HG03378 (cell line): Measurements from ENCODE around the gene TUBB4B.
"Not testable (repeated sequence)": the region's sequence is repeated elsewhere in the genome, so short reads cannot be mapped to it uniquely, and the experiment has no call there.

Experiments
- ATAC-seq: cut with Tn5 transposase; IDR thresholded peaks from one replicate; pipeline ENCODE4 v1.9.1; 2021; ENCODE audit warnings: mild to moderate bottlenecking, moderate library complexity; ENCODE audit not compliant: unreplicated experiment

Gene TUBB4B

DNA sequence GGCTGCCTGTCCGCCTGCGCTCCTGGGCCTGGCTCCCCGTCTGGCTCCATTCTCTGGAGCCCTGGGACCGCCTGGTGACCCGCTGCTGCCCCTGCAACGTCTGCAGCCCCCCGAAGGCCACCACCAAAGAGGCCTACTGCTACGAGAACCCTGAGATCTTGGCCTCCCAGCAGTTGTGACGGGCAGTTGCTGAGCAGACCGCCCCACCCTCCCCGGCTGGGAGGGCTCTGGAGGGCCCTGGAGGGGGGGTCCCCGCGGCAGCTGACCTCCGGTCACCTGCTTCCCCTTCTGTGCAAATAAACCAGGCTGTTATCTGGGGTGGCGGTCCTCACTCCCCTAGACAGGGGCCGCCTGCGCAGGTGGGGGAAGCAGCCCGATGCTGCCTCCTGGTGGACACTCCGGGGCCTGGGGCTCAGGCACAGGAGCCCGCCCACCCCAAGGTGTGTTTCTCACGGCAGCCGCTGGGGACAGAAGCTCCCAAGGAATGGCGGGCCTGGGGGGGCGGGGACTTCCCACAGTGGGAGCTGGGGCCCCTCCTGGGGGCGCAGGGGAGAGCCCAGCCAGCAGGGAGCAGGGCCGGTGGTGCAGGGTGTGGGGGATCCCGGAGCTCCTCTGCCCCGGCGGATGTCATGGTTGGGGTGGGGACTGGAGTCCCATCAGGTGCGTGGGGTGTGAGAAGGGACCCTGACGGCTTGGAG is 4.7 kb upstream of the TUBB4B start:
- ATAC-seq, result no peak

DNA sequence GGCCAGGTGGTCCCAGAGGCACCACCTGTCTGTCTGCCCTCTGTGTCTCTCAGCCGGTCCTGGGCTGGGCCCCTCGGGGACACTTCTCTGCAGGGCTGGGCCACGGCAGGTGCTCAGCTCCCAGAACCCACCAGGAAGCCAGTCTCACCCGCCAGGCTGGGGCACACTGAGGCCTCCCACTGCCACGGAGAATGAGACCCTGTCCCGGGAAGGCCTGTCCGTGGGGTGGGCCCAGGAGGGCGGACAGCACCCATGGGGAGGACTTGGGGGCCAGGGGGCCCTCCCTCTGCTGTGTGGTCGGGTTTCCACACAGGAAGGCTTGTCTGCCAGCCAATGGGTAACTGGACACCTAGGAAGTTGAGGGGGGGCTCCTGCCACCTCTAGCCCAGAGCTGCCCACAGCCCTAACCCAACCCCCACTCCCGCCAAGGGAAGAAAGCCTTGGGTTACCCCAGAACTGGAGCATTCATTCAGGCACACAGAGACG is 4.1 kb upstream of the TUBB4B start:
- ATAC-seq, result no peak

DNA sequence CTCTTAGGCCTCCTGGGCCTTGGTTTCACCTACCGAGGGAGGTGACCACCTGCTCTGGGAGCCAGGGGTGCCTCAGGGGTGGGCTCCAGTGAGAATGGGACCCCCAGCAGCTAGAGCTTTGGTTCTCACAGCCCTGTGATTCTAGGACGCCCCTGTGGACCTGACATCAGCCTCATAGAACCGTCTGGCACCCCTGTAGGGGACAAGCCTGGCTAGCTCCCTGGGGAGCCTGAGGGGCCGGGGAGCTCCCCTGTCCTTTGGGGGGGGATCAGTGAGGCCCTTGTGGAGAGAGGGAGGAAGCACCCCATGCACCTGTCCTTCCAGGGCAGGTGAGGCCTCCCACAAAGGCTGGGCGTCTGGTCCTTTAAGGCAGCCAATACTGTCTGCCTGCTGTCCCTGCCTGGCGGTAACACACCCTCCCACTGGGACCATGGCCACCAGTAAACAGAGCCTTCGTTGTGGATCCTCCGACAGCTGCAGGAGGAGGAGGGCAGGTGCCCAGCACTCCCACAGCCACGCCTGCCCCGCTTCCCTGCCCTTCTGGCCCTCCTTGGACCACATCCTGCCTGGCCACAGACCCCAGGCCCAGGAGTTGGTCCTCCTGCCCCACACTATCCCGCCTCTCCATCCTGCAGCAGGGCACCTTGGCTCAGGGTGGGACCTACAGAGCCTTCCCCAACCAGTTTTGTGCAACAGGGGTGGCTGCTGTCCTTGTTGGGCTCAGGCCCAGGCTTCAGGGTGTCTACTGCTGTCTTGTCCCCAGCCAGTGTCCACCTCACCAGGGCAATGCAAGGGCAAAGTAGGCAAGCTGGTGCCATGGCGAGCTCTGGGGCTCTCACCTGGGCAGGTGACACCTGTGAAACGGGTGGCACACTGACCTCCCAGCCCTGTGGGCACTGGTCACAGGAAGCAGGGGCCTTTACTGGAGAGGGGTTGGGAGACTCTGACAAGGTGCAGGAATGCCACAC is 3.0 kb upstream of the TUBB4B start:
- no peak for ATAC-seq

DNA sequence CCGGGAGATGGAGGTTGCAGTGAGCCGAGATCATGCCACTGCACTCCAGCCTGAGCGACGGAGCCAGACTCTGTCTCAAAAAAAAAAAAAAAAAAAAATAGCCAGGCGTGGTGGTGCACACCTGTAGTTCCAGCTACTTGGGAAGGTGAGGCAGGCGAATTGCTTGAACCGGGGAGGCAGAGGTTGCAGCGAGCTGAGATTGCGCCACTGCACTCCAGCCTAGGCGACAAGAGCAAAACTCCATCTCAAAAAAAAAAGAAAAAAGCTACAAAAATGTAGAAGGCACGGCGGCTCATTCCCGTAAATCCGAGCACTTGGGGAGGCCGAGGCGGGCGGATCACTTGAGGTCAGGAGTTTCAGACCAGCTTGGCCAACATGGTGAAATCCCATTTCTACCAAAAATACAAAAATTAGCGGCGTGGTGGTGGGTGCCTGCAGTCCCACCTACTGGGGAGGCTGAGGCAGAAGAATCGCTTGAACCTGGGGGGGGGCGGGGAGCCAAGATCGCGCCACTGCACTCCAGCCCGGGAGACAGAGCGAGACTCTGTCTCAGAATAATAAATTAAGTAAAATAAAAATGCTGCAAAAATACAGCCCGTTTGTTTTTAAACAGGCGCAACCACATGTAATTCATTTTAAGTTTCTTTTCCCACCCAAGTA is 1.4 kb upstream of the TUBB4B start:
- ATAC-seq, result not testable (repeated sequence)

DNA sequence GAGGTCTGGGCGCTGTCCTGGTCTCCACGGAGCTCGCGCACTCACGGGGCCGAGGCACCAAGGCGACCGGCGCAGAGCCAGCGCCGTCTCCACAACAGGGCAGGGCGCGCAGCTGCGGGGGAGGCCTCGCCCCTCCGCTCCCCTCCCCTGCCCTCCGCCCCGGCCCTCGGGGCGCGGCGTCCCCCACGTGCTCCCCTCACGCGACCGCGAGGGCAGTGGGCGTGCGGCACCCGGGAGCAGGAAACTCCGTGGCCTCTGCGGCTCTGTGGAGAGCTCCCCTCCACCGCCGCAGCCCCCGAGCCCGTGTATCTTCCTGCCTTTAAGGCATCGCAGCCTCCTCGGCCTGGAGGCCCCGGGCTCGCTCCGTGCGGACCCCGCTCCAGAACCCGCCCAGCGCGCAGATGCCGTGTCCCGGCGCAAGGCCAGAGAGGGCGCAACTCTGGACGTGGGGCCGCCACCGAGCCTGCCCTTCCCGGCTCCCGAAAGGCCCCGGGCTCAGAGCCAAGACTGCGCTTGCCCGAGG is 708 bp upstream of the TUBB4B start:
- peak; percentile 7 for ATAC-seq

DNA sequence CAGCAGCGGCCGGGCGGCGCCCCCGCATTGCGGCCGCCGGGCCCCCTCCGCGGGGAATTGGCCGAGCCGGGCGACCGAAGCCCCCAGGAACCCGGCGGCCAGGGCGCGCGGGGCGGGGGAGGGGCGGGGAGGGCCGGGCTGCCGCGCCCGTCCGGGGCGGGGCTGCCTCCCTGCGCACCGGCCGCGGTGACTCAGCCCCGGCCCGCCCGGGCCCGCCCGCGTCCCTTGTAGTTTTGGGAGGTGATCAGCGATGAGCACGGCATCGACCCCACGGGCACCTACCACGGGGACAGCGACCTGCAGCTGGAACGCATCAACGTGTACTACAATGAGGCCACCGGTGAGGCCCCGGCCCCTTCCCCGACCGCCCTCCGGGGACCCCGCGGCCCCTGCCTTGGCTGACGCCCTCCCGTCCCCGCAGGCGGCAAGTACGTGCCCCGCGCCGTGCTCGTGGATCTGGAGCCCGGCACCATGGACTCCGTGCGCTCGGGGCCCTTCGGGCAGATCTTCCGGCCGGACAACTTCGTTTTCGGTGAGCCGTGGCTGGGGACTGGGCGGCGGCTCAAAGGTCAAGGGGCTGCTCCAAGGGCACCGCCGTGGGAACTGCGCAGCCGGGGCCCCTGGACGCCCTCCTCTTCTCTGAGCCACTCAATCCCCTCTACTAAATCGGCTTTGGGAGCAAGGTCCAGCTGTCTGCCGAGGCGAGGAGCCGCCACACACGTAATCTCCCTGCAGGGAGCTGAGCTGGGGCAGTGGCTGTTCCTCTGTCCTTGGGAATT is 592 bp downstream of the TUBB4B start:
- no peak for ATAC-seq

DNA sequence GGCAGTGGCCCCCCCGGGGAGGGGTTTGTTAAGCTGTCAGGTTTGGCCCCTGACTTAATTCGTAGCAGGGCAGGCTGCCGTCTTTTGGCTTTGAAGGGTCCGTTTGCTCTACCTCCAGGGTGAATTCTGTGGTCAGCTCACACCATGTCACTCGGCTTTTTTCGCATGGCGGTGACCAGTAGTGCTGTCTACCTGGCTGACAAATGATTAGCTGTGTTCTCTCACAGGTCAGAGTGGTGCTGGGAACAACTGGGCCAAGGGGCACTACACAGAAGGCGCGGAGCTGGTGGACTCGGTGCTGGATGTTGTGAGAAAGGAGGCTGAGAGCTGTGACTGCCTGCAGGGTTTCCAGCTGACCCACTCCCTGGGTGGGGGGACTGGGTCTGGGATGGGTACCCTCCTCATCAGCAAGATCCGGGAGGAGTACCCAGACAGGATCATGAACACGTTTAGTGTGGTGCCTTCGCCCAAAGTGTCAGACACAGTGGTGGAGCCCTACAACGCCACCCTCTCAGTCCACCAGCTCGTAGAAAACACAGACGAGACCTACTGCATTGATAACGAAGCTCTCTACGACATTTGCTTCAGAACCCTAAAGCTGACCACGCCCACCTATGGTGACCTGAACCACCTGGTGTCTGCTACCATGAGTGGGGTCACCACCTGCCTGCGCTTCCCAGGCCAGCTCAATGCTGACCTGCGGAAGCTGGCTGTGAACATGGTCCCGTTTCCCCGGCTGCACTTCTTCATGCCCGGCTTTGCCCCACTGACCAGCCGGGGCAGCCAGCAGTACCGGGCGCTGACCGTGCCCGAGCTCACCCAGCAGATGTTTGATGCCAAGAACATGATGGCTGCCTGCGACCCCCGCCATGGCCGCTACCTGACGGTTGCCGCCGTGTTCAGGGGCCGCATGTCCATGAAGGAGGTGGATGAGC is 1.4 kb downstream of the TUBB4B start:
- ATAC-seq, result no peak

DNA sequence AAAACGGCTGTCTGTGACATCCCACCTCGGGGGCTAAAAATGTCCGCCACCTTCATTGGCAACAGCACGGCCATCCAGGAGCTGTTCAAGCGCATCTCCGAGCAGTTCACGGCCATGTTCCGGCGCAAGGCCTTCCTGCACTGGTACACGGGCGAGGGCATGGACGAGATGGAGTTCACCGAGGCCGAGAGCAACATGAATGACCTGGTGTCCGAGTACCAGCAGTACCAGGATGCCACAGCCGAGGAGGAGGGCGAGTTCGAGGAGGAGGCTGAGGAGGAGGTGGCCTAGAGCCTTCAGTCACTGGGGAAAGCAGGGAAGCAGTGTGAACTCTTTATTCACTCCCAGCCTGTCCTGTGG is 2.2 kb downstream of the TUBB4B start:
- ATAC-seq, result not testable (repeated sequence)

DNA sequence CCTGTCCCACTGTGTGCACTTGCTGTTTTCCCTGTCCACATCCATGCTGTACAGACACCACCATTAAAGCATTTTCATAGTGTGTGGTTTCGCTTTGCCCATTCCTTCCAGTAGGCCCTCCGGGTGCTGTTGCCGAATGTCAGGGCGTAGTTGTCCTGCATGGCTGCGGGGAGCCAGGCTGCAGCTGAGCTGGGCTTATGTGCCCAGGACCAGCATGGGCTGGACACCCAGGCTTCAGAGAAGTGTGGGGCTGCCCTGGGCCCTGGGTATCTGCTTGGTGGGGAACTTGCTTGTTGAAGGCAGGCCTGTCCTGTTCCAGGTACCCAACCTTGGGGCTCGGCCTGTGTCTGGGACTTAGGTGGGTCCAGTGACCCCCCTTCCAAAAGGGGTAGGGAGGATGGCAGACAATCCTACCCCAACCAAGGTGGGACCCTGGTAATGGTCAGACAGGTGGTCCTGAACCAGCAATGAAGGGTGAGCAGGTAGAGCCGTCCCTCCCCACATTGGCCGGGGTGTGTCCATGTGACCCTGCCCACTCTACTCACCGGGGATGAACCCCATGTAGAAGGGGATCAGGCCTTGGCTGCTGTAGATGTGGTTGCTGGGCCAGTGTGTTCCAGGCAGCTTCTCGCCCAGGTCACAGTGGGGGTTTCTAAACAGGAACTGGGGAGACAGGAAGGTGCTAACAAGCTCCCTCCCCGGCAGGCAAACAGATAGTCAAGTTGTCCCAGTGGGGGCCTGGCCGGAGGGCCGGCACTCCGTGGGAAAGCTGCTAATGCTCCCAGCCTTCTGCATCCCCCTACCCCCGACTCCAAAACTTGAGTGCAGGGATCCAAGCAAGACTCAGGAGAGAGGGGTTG is 2.8 kb downstream of the TUBB4B start:
- ATAC-seq, result no peak

DNA sequence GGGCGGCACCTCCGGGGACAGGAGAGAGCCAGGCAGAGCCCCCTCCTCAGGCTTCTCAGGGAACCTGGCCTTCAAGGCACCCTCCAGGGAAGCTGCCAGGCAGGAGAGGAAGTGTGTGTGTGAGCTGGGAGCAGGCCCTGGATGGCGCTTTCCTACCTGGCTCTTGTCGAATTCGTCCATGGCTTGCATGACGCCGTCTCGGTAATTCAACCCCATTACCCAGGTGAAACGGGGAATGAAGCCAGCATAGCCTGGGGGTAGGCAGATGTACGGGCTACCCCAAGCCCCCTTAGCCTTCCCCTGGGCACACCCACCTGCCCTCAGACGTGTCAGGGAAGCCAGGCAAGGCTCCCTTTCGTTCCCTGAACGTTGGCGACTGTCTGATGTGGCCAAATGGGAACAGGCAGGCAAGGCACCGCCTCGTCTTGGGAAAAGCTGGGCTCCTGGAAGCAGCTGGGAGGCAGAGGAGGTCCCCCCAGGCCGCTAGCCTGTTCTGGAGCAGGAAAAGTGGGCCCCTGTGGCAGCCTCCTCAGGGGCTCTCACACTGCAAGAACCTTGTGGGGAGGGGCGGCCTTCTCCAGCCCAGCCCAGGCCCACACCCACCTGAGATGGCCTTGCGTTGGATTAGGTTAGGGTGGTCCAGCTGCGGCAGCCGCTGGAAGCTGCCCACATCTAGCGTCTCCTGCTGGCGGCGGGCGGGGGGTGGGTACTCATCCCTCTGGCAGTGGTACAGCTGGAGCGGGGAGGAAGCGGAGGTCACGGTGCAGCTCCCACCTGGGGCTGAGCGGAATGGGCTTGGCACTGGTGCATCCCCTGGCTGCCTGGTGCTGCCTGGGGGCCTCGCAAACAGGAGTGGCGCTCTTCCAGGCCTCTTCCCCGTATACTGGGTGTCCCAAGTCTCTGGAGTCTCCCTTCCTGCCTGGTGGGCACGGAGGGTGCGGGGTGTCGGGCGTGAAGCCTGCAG is 3.7 kb downstream of the TUBB4B start:
- no peak for ATAC-seq

DNA sequence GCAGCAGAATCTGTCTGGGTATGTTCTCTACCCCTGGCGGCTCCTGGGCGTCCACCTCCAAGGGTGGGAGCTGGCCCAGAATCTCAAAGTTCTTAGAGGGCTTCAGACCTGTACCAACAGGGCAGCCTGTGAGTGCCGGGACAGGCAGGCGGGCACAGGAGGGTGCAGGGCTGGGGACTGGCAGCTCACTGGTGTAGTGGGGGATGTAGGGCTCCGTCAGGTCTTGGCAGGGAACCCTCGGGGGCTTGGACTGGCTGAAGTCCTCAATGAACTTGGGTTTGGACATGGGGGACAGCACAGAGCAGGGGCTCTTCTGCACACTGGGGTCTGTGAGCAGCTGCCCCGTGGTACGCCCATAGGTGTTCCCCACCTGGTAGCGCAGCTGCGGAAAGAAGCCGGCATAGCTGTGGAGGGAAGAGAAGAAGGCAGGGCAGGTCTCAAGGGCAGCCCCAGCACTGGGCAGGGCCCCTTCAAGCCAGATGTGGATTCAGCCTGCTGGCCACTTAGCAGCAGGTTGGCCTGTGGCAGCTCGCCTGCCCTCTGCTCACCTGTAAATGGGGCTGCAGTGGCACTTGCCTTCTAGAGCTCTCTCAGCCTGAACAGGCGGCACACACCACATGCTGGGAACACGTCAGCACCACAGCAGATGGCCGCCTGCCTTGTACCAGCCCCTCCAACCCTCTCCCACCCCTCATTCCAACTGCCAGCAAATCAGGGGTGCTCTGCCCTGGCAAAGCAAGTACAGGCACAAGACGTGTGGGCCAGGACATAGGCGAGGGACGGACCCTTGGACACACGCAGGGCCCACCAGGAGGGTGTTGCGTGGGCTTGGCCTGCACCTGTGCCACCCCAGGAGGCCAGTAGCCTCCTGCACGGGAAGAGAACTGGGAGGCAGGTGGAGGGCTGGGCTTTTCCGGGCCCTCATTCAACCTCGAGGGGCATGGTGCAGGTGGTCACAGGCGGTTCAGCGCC is 4.6 kb downstream of the TUBB4B start:
- ATAC-seq, result no peak

DNA sequence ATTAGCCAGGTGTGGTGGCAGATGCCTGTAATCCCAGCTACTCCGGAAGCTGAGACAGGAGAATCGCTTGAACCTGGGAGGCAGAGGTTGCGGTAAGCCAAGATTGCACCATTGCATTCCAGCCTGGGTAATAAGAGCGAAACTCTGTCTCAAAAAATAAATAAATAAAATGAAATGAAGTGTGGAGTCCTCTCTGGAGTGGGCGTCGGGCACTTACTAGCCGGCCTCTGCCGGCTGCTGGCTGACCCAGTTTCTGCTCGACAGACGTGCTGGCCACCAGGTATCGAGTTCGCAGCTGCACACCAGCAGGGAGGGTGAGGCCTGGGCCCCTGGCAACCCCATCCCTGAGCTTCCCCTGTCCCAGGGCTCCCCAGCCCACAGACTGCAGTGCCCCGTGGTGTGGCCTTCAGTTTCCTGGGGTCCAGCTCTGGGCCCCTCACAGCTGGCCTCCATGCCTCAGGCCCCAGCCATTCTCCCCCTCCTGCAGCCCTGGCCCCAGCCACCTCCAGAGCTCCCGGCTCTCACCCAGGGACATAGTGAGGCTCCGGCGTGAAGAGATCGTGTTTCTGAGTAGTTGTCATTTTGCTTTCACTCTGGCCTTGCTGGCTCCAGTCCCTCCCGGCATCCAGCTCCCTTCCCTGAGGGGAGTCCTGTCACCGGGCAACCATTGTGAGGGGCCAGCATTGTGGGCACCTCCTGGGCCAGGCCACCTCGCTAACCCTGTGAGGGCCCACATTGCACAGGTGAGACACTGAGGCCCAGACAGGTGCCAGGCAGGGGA is 6.2 kb downstream of the TUBB4B start:
- ATAC-seq, result no peak

DNA sequence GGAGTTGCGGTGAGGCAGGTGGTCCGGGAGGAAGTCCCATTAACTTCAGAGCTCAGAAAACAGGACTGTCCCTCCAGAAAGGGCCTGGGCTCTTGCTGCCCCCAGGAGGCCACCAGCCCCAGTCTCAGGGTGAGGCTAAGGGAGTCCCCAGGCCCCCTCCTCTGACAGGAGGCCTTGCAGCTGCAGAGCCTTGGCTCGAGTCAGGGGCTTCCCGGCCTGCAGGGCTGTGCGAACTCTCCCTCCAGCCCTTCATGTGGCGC is 6.8 kb downstream of the TUBB4B start:
- ATAC-seq, result no peak

DNA sequence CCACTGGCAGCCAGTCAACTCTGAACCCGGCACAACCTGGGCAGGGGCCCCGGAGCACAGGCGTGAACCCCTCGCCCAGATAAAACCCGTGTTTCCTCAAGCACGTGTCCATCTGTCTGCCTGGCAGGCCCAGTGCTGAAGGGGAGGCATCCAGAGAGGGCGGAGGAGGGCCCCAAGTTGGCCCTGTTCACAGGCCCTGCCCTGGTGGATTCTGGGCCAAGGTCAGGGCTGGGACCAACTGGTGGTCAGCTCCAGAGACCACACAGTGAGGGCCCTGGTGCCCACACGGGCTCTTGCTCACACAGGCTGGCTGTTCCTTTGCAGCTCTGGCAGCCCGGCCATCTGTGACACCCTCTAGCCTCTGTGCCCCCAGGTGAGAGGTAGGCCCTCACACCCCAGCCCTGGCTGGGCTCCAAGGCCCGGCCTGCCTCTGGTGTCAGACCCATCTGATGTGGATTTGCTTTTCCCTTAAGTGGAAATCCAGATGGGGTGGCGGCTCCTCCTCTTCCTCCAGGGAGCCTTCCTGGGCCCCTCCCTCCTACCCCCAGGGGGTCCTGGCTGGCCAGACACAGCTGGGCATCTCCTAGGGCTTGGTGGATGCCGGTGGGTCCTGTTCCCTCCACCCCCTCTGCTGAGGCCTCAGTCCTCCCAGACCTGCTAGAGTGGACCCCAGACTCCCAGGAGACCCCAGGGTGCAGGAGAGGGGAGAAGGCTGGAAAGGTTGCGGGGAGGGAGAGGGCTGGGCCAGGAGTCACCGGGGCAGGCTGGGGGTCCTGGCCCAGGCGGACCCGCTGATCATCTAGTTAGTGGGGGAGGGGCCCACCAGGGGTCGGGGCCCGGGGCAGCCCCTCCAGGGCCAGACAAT is 9.5 kb downstream of the TUBB4B start:
- ATAC-seq, result no peak

DNA sequence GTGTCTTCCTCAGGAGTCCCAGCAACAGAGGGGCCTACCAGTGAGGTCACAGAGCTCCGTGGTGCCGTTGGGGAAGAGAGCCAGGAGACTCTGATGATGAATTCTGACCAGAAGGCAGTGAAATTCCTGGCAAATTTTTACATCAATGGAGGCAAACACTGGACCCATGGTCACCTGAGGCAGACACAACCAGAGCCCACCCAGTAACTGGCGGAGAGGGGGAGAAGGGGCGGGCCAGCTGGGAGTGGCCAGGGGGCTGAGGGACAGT is 10.0 kb downstream of the TUBB4B start, which contains the start of gene STPG3:
TSS of gene STPG3 (plus strand) at position 93 of the 268 bp plus-strand sequence. CDS start at position 94, 1 bp downstream.
- no peak for ATAC-seq
